ENCODE results near the gene ID3. TPM values are rescaled to one million over a fixed set of nuclear protein-coding genes. Genes with fewer than 3 reads are reported as not detected.

ID3 gene
- total RNA-seq, 1 experiment from 2014 or later, result 39.6 TPM

DNA sequence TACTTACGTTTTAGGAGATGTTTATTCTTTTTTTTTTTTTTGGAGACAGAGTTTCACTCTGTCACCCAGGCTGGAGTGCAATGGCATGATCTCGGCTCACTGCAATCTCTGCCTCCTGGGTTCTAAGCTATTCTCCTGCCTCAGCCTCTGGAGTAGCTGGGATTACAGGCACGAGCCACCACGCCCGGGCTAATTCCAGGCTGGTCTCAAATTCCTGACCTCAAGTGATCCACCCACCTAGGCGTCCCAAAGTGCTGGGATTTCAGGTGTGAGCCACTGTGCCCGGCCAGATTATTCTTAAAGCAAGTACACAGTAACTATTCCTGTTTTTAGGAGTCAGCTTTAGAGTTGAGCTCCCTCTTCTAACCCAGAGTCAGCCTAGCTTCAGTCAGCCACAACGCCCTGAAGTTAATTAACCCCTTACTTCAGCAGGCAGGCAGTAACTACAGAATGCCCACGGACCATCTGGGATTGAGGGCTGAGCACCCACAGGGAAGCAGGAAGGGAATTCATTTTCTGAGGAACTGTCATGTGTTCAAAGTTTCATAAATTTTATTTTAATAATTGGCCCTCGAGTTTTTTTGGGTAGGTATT is 5.3 kb upstream of the ID3 start:
- Histone ChIP-seq H3K4me3 (ENCODE audit: low read depth in 2 of 2, low read length in 2 of 2) (no peak overlapping the region), H3K9me3 (ENCODE audit: control insufficient read depth, insufficient read depth, low read depth, low read length) (no peaks in the 10 kb centered on the region), H3K27ac (ENCODE audit: low read length) (peak overlapping the region; percentile 88), H3K4me1 (ENCODE audit: control insufficient read depth, insufficient read depth, low read length) (peaks cover 59% of the 10 kb centered on the region), H3K27me3 (ENCODE audit: control insufficient read depth, insufficient read depth, low read length) (no peaks in the 10 kb centered on the region), H3K36me3 (ENCODE audit: control insufficient read depth, insufficient read depth, low read length) (no peaks in the 10 kb centered on the region)
- ChIA-PET CTCF (interaction anchor here (0.6 to 1.0 kb wide), 4 partner anchors 60 to 1461 kb away, joined by 3 to 7 read pairs (median 6); no protein-coding TSS in a partner anchor), POLR2A (no interaction called here)
- TF ChIP-seq TCF7L2 (IDR thresholded peaks at IDR 0.05; ENCODE audit: low read depth, low read length) (no peak), REST (IDR thresholded peaks at IDR 0.05; ENCODE audit: insufficient read depth in 1 of 2, low read depth in 2 of 2, low read length in 1 of 2) (no peak), POLR2AphosphoS5 (IDR thresholded peaks at IDR 0.05; ENCODE audit: low read depth, low read length) (no peak), SIN3A (IDR thresholded peaks at IDR 0.05; ENCODE audit: borderline replicate concordance, insufficient read depth, low read depth, low read length) (no peak)
- TF ChIP-seq, protein P1, sequence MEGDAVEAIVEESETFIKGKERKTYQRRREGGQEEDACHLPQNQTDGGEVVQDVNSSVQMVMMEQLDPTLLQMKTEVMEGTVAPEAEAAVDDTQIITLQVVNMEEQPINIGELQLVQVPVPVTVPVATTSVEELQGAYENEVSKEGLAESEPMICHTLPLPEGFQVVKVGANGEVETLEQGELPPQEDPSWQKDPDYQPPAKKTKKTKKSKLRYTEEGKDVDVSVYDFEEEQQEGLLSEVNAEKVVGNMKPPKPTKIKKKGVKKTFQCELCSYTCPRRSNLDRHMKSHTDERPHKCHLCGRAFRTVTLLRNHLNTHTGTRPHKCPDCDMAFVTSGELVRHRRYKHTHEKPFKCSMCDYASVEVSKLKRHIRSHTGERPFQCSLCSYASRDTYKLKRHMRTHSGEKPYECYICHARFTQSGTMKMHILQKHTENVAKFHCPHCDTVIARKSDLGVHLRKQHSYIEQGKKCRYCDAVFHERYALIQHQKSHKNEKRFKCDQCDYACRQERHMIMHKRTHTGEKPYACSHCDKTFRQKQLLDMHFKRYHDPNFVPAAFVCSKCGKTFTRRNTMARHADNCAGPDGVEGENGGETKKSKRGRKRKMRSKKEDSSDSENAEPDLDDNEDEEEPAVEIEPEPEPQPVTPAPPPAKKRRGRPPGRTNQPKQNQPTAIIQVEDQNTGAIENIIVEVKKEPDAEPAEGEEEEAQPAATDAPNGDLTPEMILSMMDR (IDR thresholded peaks at IDR 0.05), result no peak
- in situ Hi-C loops (cut with HindIII; ENCODE audit: low pct_unique_long_range_greater_than_20kb, low sequenced_read_pairs) (no loop called here), intact Hi-C loops (cut with micrococcal nuclease; ENCODE audit: unreplicated experiment) (no loop called here)
- ATAC-seq, result no peak
- no peak for DNase-seq (ENCODE audit: low read depth, low spot score)
- BruUV-seq (replicated peaks), result no TSS peak

DNA sequence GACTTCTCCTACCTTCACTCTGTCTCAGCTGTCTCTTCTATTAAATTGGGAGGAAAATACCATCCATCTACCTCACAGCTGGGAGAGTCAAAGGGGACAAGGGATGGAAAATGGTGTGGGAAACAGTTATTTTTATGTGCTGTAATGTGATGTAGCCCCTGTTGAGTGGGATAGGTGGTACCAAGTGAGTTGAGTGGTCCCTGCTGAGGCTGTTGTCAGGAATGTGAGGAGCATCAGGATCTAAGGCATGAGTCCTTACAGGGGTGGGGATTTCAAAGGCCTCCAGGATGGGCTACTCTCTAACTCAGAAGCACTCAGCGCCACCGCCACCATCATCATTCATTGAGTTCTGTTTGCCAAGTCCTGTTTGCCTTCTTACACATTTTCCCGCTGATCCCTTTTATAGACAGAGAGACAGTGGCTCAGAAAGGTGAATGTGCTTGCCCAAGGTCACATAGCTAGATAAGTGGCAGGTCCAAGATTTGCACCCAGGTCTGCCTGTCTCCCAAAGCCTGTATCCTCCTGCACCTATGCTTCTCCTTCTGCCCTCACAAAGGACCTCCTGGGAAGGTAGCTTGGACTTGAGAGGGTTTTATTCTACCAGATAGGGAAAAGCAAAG is 4.6 kb upstream of the ID3 start:
- no peaks in the 10 kb centered on the region for H3K27me3 ChIP-seq (ENCODE audit: control insufficient read depth, insufficient read depth, low read length)
- no peak overlapping the region for H3K4me3 ChIP-seq (ENCODE audit: low read depth in 2 of 2, low read length in 2 of 2)
- H3K4me1 ChIP-seq (ENCODE audit: control insufficient read depth, insufficient read depth, low read length), result peaks cover 57% of the 10 kb centered on the region
- H3K27ac ChIP-seq (ENCODE audit: low read length), result peak overlapping the region; percentile 88
- TF ChIP-seq SIN3A (IDR thresholded peaks at IDR 0.05; ENCODE audit: borderline replicate concordance, insufficient read depth, low read depth, low read length) (no peak), POLR2AphosphoS5 (IDR thresholded peaks at IDR 0.05; ENCODE audit: low read depth, low read length) (no peak), REST (IDR thresholded peaks at IDR 0.05; ENCODE audit: insufficient read depth in 1 of 2, low read depth in 2 of 2, low read length in 1 of 2) (no peak), TCF7L2 (IDR thresholded peaks at IDR 0.05; ENCODE audit: low read depth, low read length) (no peak)
- TF ChIP-seq, protein P1 (IDR thresholded peaks at IDR 0.05), result no peak
- in situ Hi-C loops (cut with HindIII; ENCODE audit: low pct_unique_long_range_greater_than_20kb, low sequenced_read_pairs) (no loop called here), intact Hi-C loops (cut with micrococcal nuclease; ENCODE audit: unreplicated experiment) (no loop called here)
- ATAC-seq (no peak), DNase-seq (ENCODE audit: low read depth, low spot score) (no peak)
- no TSS peak for BruUV-seq (replicated peaks)
- no peaks in the 10 kb centered on the region for H3K9me3 ChIP-seq (ENCODE audit: control insufficient read depth, insufficient read depth, low read depth, low read length)
- H3K36me3 ChIP-seq (ENCODE audit: control insufficient read depth, insufficient read depth, low read length), result peaks cover 2% of the 10 kb centered on the region; the same call in 1 of the 2 replicates
- ChIA-PET POLR2A (no interaction called here), CTCF (interaction anchor here (0.6 to 1.0 kb wide), 2 partner anchors 61 to 1462 kb away, joined by 3 to 6 read pairs; no protein-coding TSS in a partner anchor)

Measured in Panc1 (cell line).